ENCODE results near the gene SPPL3.
A peak's percentile ranks its signal among the peaks of the same experiment; 100 is the strongest.

The SPPL3 gene

DNA sequence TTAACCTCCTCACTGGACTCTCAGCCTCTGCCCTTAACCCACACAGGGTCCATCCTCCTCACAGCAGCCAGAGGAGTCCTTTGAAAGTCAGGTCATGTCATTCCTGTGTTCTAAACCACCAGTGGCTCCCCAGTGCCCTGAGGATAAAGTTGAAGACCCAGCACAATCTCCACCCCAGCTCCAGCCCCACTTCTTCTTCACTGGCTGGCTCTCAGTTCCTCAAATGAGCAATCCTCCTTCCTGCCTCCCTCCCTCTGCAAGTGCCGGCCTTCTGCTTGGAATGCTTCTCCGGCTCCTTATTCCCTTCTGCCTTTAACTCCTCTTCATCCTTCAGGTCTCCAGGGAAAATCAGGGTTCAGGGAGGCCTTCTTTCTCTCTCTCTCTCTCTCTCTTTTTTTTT, 32.0 kb upstream of the SPPL3 start:
- no peaks in the 10 kb centered on the region for H3K9me3 ChIP-seq (ENCODE audit: control insufficient read depth, low read depth, low read length)
- no peaks in the 10 kb centered on the region for H3K36me3 ChIP-seq (ENCODE audit: control insufficient read depth, low read depth, low read length)
- no peak overlapping the region for H3K27ac ChIP-seq (ENCODE audit: low read length)
- H3K27me3 ChIP-seq (ENCODE audit: control insufficient read depth, insufficient read depth, low read length) = no peaks in the 10 kb centered on the region
- no peak overlapping the region for H3K9ac ChIP-seq (ENCODE audit: low read length)
- H3K4me1 ChIP-seq (ENCODE audit: control insufficient read depth, low read depth, low read length) = no peaks in the 10 kb centered on the region
- no peak overlapping the region for H3K4me3 ChIP-seq (ENCODE audit: low read length)

DNA sequence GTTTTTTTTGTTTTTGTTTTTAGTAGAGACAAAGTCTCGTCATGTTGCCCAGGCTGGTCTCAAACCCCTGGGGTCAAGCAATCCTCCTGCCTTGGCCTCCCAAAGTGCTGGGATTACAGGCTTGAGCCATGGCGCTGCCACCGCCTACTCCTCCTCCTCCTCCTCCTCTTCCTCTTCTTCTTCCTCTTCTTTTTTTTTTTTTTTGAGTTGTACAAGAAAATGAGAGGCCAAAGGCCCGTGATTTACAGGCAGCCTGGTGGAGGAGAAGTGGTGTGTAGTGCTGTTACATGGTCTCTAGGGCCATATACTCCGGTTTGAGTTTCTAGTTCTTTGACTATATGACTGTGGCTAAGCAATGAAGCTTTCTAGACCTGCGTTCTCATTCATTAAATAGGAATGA, 29.6 kb upstream of the SPPL3 start:
- H3K27ac ChIP-seq (ENCODE audit: low read length) = no peak overlapping the region
- H3K9ac ChIP-seq (ENCODE audit: low read length) = no peak overlapping the region
- H3K4me3 ChIP-seq (ENCODE audit: low read length) = no peak overlapping the region

DNA sequence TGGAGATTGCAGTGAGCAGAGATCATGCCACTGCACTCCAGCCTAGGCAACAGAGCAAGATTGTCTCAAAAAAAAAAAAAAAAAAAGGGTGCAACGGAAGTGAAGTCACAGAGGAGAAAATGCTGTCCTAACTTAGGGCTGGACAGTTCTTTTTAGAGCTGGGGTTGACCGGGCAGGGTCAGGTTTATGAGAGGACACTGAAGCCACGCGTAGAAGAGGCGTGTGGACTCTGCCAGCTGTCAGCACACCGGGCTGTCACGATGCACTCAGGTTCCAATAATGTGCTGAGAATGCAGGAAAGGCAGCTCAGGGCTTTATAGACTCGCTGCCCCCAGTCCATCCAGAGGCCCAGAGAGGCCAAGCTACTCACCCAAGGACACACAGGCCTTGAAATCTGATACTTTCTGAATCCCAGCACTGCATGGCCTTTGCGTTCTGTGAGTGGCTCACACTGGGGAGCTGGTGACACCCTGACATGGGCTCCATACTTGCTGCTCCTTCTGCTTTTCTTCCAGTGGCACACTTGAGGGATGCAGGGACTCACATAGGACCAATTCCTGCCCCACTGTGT, 28.9 kb upstream of the SPPL3 start:
- Histone ChIP-seq H3K4me1 (ENCODE audit: control insufficient read depth, low read depth, low read length) (peaks cover 4% of the 10 kb centered on the region), H3K27me3 (ENCODE audit: control insufficient read depth, insufficient read depth, low read length) (no peaks in the 10 kb centered on the region), H3K4me3 (ENCODE audit: low read length) (no peak overlapping the region), H3K27ac (ENCODE audit: low read length) (no peak overlapping the region), H3K36me3 (ENCODE audit: control insufficient read depth, low read depth, low read length) (no peaks in the 10 kb centered on the region), H3K9ac (ENCODE audit: low read length) (no peak overlapping the region), H3K9me3 (ENCODE audit: control insufficient read depth, low read depth, low read length) (no peaks in the 10 kb centered on the region)

More for the DNA sequence above, 29.6 kb upstream of the SPPL3 start:
- Histone ChIP-seq H3K27me3 (ENCODE audit: control insufficient read depth, insufficient read depth, low read length) (no peaks in the 10 kb centered on the region), H3K4me1 (ENCODE audit: control insufficient read depth, low read depth, low read length) (peaks cover 2% of the 10 kb centered on the region), H3K36me3 (ENCODE audit: control insufficient read depth, low read depth, low read length) (no peaks in the 10 kb centered on the region), H3K9me3 (ENCODE audit: control insufficient read depth, low read depth, low read length) (no peaks in the 10 kb centered on the region)

DNA sequence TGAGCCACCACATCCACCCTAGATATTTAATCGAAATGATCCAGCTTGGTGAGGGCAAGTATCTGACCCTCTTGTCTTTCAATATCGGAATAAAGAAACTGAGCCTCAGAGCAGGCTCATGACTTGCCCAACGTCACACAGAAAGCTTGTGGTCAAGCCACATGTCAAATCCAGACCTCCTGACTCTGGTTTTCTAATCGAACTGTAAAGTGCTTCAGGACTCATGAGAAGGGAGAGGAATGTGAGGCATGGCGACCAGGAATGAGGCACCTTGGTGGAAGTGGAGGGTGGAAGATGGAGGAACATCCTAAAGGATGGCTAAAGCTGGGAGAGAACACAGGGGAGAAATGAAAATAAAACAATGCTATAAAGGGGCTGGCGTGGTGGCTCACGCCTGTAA, 27.9 kb upstream of the SPPL3 start:
- H3K4me1 ChIP-seq (ENCODE audit: control insufficient read depth, low read depth, low read length) = peaks cover 4% of the 10 kb centered on the region
- H3K36me3 ChIP-seq (ENCODE audit: control insufficient read depth, low read depth, low read length) = no peaks in the 10 kb centered on the region

DNA sequence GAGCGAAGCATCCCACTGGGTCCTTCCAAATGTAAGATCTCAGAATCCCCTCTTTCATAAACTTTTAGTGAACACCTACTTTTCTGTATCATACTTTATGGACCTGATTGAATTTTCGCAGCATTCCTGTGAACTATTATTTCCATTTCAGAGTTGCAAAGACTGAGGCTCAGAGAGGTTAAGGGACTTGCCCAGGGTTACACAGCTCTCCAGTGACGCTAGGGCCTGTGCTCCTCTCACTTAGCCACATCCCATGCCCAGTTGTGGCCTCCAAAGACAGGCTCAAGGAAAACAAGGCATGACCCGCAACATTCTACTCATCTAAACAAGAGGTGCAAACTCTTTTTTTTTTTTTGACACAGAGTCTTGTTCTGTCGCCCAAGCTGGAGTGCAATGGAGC, 25.9 kb upstream of the SPPL3 start:
- Histone ChIP-seq H3K36me3 (ENCODE audit: control insufficient read depth, low read depth, low read length) (no peaks in the 10 kb centered on the region), H3K9ac (ENCODE audit: low read length) (no peak overlapping the region), H3K9me3 (ENCODE audit: control insufficient read depth, low read depth, low read length) (no peaks in the 10 kb centered on the region), H3K4me1 (ENCODE audit: control insufficient read depth, low read depth, low read length) (peaks cover 12% of the 10 kb centered on the region), H3K27me3 (ENCODE audit: control insufficient read depth, insufficient read depth, low read length) (no peaks in the 10 kb centered on the region), H3K4me3 (ENCODE audit: low read length) (no peak overlapping the region), H3K27ac (ENCODE audit: low read length) (no peak overlapping the region)

More for the DNA sequence above, 27.9 kb upstream of the SPPL3 start:
- no peak overlapping the region for H3K27ac ChIP-seq (ENCODE audit: low read length)
- H3K9ac ChIP-seq (ENCODE audit: low read length) = no peak overlapping the region
- no peak overlapping the region for H3K4me3 ChIP-seq (ENCODE audit: low read length)
- H3K27me3 ChIP-seq (ENCODE audit: control insufficient read depth, insufficient read depth, low read length) = no peaks in the 10 kb centered on the region
- H3K9me3 ChIP-seq (ENCODE audit: control insufficient read depth, low read depth, low read length) = no peaks in the 10 kb centered on the region

DNA sequence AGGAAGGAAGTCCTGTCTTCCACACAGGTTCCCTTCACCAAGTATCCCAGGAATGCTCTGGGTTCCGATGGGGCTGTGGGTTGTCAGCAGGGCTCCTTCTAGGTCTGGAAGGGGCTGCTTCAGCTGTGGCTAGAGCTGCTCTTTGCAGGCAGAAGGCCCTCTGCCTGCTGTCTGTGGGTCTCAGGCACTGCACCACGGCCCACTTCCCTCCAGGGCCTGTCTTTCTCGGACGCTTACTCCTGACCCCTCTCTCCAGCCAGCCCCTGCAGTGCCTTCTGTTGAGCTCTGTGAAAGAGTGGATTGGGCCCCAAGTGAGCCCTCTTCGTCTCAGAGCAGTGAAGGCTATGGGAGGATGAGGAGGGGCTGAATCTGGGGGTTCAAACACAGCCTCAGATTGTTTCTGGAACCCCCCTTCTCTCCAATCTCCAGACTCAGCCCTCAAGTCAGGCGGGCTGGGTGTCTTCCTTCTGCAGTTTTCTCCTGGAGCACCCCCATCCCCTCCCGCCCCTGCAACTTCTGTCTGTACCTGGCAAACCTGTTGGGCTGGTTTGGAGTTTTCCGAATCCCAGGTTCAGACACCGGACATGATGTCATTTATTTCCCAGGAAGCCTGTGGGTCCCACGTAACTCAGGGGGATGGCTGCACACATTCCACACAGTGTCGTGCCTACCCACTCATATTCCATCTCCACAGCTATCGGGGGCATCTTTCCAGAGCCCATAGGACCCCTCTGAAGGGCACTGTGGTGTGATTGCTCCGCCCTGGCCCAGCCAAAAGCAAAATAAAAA, 24.9 kb upstream of the SPPL3 start:
- Histone ChIP-seq H3K9me3 (ENCODE audit: control insufficient read depth, low read depth, low read length) (no peaks in the 10 kb centered on the region), H3K9ac (ENCODE audit: low read length) (no peak overlapping the region), H3K4me1 (ENCODE audit: control insufficient read depth, low read depth, low read length) (peaks cover 12% of the 10 kb centered on the region), H3K27ac (ENCODE audit: low read length) (peak overlapping the region; percentile 64), H3K36me3 (ENCODE audit: control insufficient read depth, low read depth, low read length) (no peaks in the 10 kb centered on the region), H3K4me3 (ENCODE audit: low read length) (no peak overlapping the region), H3K27me3 (ENCODE audit: control insufficient read depth, insufficient read depth, low read length) (no peaks in the 10 kb centered on the region)

DNA sequence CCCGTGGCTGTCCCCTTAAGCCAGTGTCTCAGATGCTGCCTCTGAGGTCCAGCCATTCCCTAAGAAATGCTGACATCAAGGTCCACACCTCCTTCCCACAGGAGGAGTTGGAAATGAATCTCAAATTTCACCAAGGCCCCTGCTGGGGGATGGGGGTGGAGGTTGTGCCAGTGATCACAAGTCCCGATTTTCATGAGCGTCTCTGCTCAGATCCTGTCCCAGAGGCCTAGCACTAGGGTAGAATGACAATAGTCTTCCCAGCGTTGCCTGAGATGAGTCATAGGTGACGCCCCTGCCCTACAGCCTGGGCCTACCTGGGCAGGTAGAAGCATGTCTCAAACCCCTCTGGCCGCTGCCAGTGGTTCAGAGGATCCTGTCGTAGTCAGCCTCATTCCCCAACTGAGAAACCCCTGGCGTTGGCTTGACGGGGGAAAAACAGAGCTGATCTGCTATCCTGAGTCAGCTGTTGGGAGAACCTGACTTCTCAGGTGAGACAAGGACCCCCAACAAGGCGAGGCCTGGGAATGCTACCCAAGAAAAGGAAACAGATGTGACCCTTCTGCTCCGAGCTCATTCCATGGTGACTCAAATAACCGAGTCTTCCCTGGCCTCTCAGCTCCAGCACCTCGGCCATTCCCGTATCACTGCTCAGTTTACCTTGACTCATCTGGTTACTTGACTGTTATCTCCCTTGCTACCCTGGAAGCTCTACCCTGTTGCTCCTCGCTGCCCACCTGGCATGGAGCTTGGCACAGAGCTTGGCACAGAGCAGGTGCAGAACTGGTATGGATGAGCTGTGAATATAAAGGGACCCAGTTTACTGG, 21.8 kb upstream of the SPPL3 start:
- Histone ChIP-seq H3K4me3 (ENCODE audit: low read length) (no peak overlapping the region), H3K4me1 (ENCODE audit: control insufficient read depth, low read depth, low read length) (peaks cover 12% of the 10 kb centered on the region), H3K27me3 (ENCODE audit: control insufficient read depth, insufficient read depth, low read length) (no peaks in the 10 kb centered on the region), H3K9me3 (ENCODE audit: control insufficient read depth, low read depth, low read length) (no peaks in the 10 kb centered on the region), H3K9ac (ENCODE audit: low read length) (no peak overlapping the region), H3K36me3 (ENCODE audit: control insufficient read depth, low read depth, low read length) (no peaks in the 10 kb centered on the region), H3K27ac (ENCODE audit: low read length) (no peak overlapping the region)

DNA sequence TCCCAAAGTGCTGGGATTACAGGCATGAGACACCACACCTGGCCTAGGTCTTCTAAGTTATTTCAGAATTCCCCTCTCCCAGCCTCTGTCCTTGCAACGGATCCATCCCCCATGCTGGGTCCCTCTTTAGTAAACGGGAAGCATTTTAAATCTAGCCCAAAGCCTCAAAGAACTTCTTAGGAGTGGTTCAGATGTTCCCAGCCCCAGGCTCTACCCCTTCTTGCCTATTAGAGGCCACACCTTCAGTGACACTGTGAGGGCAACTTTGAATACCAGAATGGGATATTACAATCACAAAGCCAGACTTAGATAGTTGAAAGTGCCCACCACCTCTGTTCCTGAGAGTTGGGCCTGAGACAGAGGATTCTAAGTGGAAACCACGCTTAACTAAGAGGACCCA, 18.1 kb upstream of the SPPL3 start:
- Histone ChIP-seq H3K4me3 (ENCODE audit: low read length) (no peak overlapping the region), H3K36me3 (ENCODE audit: control insufficient read depth, low read depth, low read length) (no peaks in the 10 kb centered on the region), H3K27ac (ENCODE audit: low read length) (no peak overlapping the region), H3K4me1 (ENCODE audit: control insufficient read depth, low read depth, low read length) (peaks cover 8% of the 10 kb centered on the region), H3K9ac (ENCODE audit: low read length) (no peak overlapping the region), H3K27me3 (ENCODE audit: control insufficient read depth, insufficient read depth, low read length) (no peaks in the 10 kb centered on the region), H3K9me3 (ENCODE audit: control insufficient read depth, low read depth, low read length) (no peaks in the 10 kb centered on the region)

DNA sequence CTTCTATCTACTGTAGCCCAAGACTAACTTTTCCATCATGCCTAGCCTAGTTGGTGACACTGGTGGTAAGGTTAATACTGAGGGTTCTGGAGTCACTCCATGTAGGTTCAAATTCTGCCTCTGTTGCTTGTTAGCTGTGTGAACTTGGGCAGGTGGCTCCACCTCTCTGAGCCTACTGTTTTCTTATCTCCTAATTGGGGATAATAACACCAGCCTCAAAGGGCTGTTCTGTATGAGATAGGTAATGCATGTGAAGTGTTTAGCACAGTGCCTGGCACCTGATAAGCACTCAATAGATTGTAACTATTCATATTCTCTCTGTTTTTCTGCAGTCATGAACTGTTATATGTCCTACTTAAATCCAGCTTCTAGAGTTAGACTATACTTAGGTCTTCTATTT, 17.5 kb upstream of the SPPL3 start:
- no peaks in the 10 kb centered on the region for H3K27me3 ChIP-seq (ENCODE audit: control insufficient read depth, insufficient read depth, low read length)
- no peak overlapping the region for H3K27ac ChIP-seq (ENCODE audit: low read length)
- no peaks in the 10 kb centered on the region for H3K9me3 ChIP-seq (ENCODE audit: control insufficient read depth, low read depth, low read length)
- no peaks in the 10 kb centered on the region for H3K36me3 ChIP-seq (ENCODE audit: control insufficient read depth, low read depth, low read length)
- H3K9ac ChIP-seq (ENCODE audit: low read length) = no peak overlapping the region
- peaks cover 8% of the 10 kb centered on the region for H3K4me1 ChIP-seq (ENCODE audit: control insufficient read depth, low read depth, low read length)
- H3K4me3 ChIP-seq (ENCODE audit: low read length) = no peak overlapping the region

DNA sequence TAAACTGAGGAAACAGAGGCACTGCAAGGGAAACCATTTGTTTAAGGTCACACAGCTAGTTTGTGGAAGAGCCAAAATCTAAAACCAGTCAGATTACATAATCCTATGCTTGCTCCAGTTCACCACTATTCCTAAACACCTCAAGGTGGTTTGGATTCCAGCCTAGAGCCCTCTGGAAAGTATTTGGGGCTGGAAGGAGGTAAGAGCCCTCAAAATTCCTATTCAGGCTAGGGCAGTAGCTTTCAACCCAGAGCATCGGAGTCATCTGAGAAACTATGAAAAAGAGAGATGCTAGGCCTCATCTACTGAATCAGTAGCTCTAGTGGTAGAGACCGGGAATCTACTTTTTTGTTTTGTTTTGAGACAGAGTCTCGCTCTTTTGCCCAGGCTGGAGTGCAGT, 16.0 kb upstream of the SPPL3 start:
- H3K36me3 ChIP-seq (ENCODE audit: control insufficient read depth, low read depth, low read length) = no peaks in the 10 kb centered on the region
- H3K9me3 ChIP-seq (ENCODE audit: control insufficient read depth, low read depth, low read length) = no peaks in the 10 kb centered on the region
- no peak overlapping the region for H3K4me3 ChIP-seq (ENCODE audit: low read length)
- no peak overlapping the region for H3K9ac ChIP-seq (ENCODE audit: low read length)
- no peaks in the 10 kb centered on the region for H3K4me1 ChIP-seq (ENCODE audit: control insufficient read depth, low read depth, low read length)
- H3K27ac ChIP-seq (ENCODE audit: low read length) = no peak overlapping the region
- H3K27me3 ChIP-seq (ENCODE audit: control insufficient read depth, insufficient read depth, low read length) = no peaks in the 10 kb centered on the region

DNA sequence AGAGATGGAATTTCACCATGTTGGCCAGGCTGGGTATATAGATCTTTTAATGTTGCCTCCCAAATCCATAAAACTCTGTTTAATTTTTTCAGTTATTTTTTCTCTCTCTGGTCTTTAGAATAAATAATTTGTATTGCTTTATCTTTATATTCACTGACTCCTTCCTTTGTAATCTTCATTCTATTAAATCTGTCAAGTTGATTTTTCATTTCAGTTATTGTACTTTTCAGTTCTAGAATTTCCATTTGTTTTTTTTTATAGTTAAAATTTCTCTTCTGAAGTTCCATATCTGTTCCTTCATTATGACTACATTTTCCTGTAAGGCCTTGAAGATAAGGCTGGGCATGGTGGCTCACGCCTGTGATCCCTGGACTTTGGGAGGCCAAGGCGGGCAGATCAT, 13.6 kb upstream of the SPPL3 start:
- no peaks in the 10 kb centered on the region for H3K27me3 ChIP-seq (ENCODE audit: control insufficient read depth, insufficient read depth, low read length)
- no peak overlapping the region for H3K9ac ChIP-seq (ENCODE audit: low read length)
- H3K27ac ChIP-seq (ENCODE audit: low read length) = no peak overlapping the region
- H3K4me1 ChIP-seq (ENCODE audit: control insufficient read depth, low read depth, low read length) = no peaks in the 10 kb centered on the region
- no peaks in the 10 kb centered on the region for H3K9me3 ChIP-seq (ENCODE audit: control insufficient read depth, low read depth, low read length)
- no peaks in the 10 kb centered on the region for H3K36me3 ChIP-seq (ENCODE audit: control insufficient read depth, low read depth, low read length)
- H3K4me3 ChIP-seq (ENCODE audit: low read length) = no peak overlapping the region
